Pancreas (tissue), 10 donors: Measurements from ENCODE around the gene DLX1. TPM values are rescaled to one million over a fixed set of nuclear protein-coding genes. Genes with fewer than 3 reads are reported as not detected.

Experiments
- ATAC-seq, 4 donors: fragments of 200-7000 bp; cut with Tn5 transposase; one replicate each; pipeline versions ENCODE4 v1.8.0 to v1.9.1; 2020; ENCODE audit warnings: mild to moderate bottlenecking in 4 of 4, moderate library complexity in 4 of 4
- DNase-seq, 6 donors: peaks; one replicate each; pipeline ENCODE4 v3.0.0-alpha.2; 2020
- FAIRE-seq: peaks from 2 replicates; lab custom pipeline; 2012; peaks lifted over from hg19 to GRCh38; lab: Jason Lieb, UNC
- H3K27ac ChIP-seq, 4 donors: fragments of 200-600 bp; sonication (generic); 1 replicate in 3 of 4; 2 replicates in 1 of 4; pipeline versions ENCODE4 v1.5.0 to v1.8.0; 2020
- H3K27me3 ChIP-seq, 4 donors: fragments of 200-600 bp; one replicate each; pipeline ENCODE4 v1.8.0; 2021
- H3K36me3 ChIP-seq, 3 donors: fragments of 200-600 bp; sonication (generic) in 1 of 3; one replicate each; pipeline versions ENCODE4 v1.5.0 to v1.8.0; 2020 to 2021
- H3K4me1 ChIP-seq, 3 donors: fragments of 200-600 bp; one replicate each; pipeline ENCODE4 v1.8.0; 2021
- H3K4me3 ChIP-seq, 4 donors: fragments of 200-600 bp; sonication (generic) in 2 of 4; one replicate each; pipeline versions ENCODE4 v1.5.0 to v1.8.0; 2020 to 2021
- H3K9me3 ChIP-seq, 4 donors: fragments of 200-600 bp; one replicate each; pipeline ENCODE4 v1.8.0; 2021
- CTCF ChIP-seq, 4 donors: fragments of 200-600 bp; sonication (generic) in 3 of 4; IDR thresholded peaks; one replicate each; pipeline versions ENCODE4 v1.5.0 to v1.8.0; 2021; ENCODE audit warnings: antibody characterized with exemption in 4 of 4
- WGBS, 2 donors: extraction: QIAGEN DNeasy Blood & Tissue Kit; methylation state at CpG; one replicate each; pipeline ENCODE4 v1.1.7; 2013; 5-methylcytosine and 5-hydroxymethylcytosine counted together
- intact Hi-C, 3 donors: fragments of 100-400 bp; cut with DNase I; formaldehyde crosslinking; loops; one replicate each; pipeline versions ENCODE4 v1.11.1 to v1.14.2; 2022
- polyA plus RNA-seq, 2 donors: library from polyadenylated mRNA; stranded (reverse); fragments of 200-250 nt; gene quantifications; one replicate each; pipeline ENCODE4 v1.2.3, GENCODE V29; 2013
- total RNA-seq, 6 donors: library from RNA; stranded (reverse); fragmentation: NEBNext Ultra II Directional in 4 of 6; extraction: Animal tissue kit (Norgen Biotek cat#: 25700) in 4 of 6; gene quantifications; one replicate each; pipeline versions ENCODE4 v1.2.1 to v1.2.4, GENCODE V29; 2021 to 2023
- donor health status: healthy with polysubstance abuse.
- donor health status: DM: no; HTN: no; CAD: no; lungs with moderate emphysema.
- donor health status: DM: no; HTN: no; CAD: no.
- donor health status: control.
- donor health status: control.
- donor health status: Bipolar disorder and iron deficiency.
- donor health status: DM: yes; HTN: yes; CAD: no.
- donor health status: DM: no; HTN: no; CAD: no.
- donor health status: DM: no; HTN: no; CAD: no.
- donor health status: DM: yes; HTN: yes; CAD: no.

The DLX1 gene
- total and polyA plus RNA-seq, 8 donors = 0.15 to 0.26 (median 0.25) TPM; not detected in 5

GRCh38 chr2:172080641-172081220 is 4.6 kb upstream of the DLX1 start:
- TF ChIP-seq CTCF (IDR thresholded peaks at IDR 0.05) = no peak
- peaks cover 0 to 67% (median 22%) of the 10 kb centered on the region in 4 donors for H3K27me3 ChIP-seq
- H3K36me3 ChIP-seq = no peaks in the 10 kb centered on the region
- H3K4me1 ChIP-seq = peaks cover 0 to 12% (median 0%) of the 10 kb centered on the region in 3 donors
- no peak overlapping the region for H3K4me3 ChIP-seq
- H3K27ac ChIP-seq = no peak overlapping the region
- ATAC-seq (no peak), FAIRE-seq (no peak), DNase-seq (no peak)
- intact Hi-C loops = no loop called here
- WGBS, 2 donors = 19 to 21% methylated on average over 25 of the region's 25 CpGs
- no peaks in the 10 kb centered on the region for H3K9me3 ChIP-seq

- ATAC-seq = no peak
- H3K4me3 ChIP-seq = no peak overlapping the region
- H3K27me3 ChIP-seq = peaks cover 0 to 74% (median 25%) of the 10 kb centered on the region in 4 donors
- no peak overlapping the region for H3K27ac ChIP-seq
- peak in 1 of 6 donors; percentile 41 for DNase-seq
- no peaks in the 10 kb centered on the region for H3K9me3 ChIP-seq
- no peaks in the 10 kb centered on the region for H3K36me3 ChIP-seq
- intact Hi-C loops = no loop called here
- no peak for TF ChIP-seq CTCF (IDR thresholded peaks at IDR 0.05)
- no peak for FAIRE-seq
- H3K4me1 ChIP-seq = peaks cover 0 to 19% (median 4%) of the 10 kb centered on the region in 3 donors
- WGBS, 2 donors = 17% methylated on average over 36 of the region's 36 CpGs
Observed at GRCh38 chr2:172081221-172082022, 3.9 kb upstream of the DLX1 start.

- Histone ChIP-seq H3K4me1 (peaks cover 0 to 24% (median 4%) of the 10 kb centered on the region in 3 donors), H3K4me3 (no peak overlapping the region), H3K27me3 (peaks cover 0 to 83% (median 27%) of the 10 kb centered on the region in 4 donors), H3K27ac (no peak overlapping the region), H3K9me3 (no peaks in the 10 kb centered on the region), H3K36me3 (no peaks in the 10 kb centered on the region)
- ATAC-seq (no peak), FAIRE-seq (no peak), DNase-seq (no peak)
- WGBS, 2 donors = 14% methylated on average over 14 of the region's 14 CpGs
- intact Hi-C loops = no loop called here
- no peak for TF ChIP-seq CTCF (IDR thresholded peaks at IDR 0.05)
Observed at GRCh38 chr2:172082105-172082943, 3.0 kb upstream of the DLX1 start.

GRCh38 chr2:172082944-172083627 is 2.2 kb upstream of the DLX1 start:
- no peak for TF ChIP-seq CTCF (IDR thresholded peaks at IDR 0.05)
- 15 to 18% methylated on average over 42 of the region's 42 CpGs for WGBS, 2 donors
- ATAC-seq (no peak), FAIRE-seq (no peak), DNase-seq (peak in 2 of 6 donors; percentile 58 to 66)
- no peaks in the 10 kb centered on the region for H3K9me3 ChIP-seq
- intact Hi-C loops = no loop called here
- H3K36me3 ChIP-seq = no peaks in the 10 kb centered on the region
- no peak overlapping the region for H3K27ac ChIP-seq
- peaks cover 0 to 89% (median 27%) of the 10 kb centered on the region in 4 donors for H3K27me3 ChIP-seq
- peaks cover 0 to 24% (median 4%) of the 10 kb centered on the region in 3 donors for H3K4me1 ChIP-seq
- no peak overlapping the region for H3K4me3 ChIP-seq
